H9 (cell line): ENCODE data around the gene BPIFA3. TPM values are rescaled to one million over a fixed set of nuclear protein-coding genes. Genes with fewer than 3 reads are reported as not detected.

ENCODE experiments used
- DNase-seq: peaks from one replicate; pipeline ENCODE4 v3.0.0-alpha.2; 2017
- H2AFZ ChIP-seq: one replicate; pipeline ENCODE4 v1.6.1; 2013; ENCODE audit warnings: mild to moderate bottlenecking, low read length, control low read depth, moderate library complexity
- H2AK5ac ChIP-seq: 2 replicates; pipeline ENCODE4 v1.6.1; 2013; ENCODE audit warnings: low read length, control low read depth, mixed read lengths; ENCODE audit not compliant: insufficient read length
- H2BK120ac ChIP-seq: one replicate; pipeline ENCODE4 v1.6.1; 2013; ENCODE audit warnings: low read depth, mild to moderate bottlenecking, low read length, control low read depth, inconsistent platforms; ENCODE audit not compliant: poor library complexity, severe bottlenecking
- H2BK12ac ChIP-seq: 2 replicates; pipeline ENCODE4 v1.6.1; 2013; ENCODE audit warnings: low read length, control low read depth, mixed read lengths, low read depth; ENCODE audit not compliant: insufficient read length
- H2BK15ac ChIP-seq: 2 replicates; pipeline ENCODE4 v1.6.1; 2013; ENCODE audit warnings: low read depth, low read length, control low read depth
- H2BK20ac ChIP-seq: one replicate; pipeline ENCODE4 v1.6.1; 2013; ENCODE audit warnings: low read depth, mild to moderate bottlenecking, low read length, control low read depth, inconsistent platforms; ENCODE audit not compliant: poor library complexity, severe bottlenecking
- H2BK5ac ChIP-seq: 2 replicates; pipeline ENCODE4 v1.6.1; 2013; ENCODE audit warnings: low read length, control low read depth, mixed read lengths; ENCODE audit not compliant: insufficient read length
- H3K14ac ChIP-seq: 2 replicates; pipeline ENCODE4 v1.6.1; 2013; ENCODE audit warnings: low read length, control low read depth; ENCODE audit not compliant: insufficient read depth
- H3K18ac ChIP-seq: 2 replicates; pipeline ENCODE4 v1.6.1; 2013; ENCODE audit warnings: low read depth, mild to moderate bottlenecking, mixed read lengths, low read length, control low read depth; ENCODE audit not compliant: insufficient read length
- H3K23ac ChIP-seq: 2 replicates; pipeline ENCODE4 v1.6.1; 2013; ENCODE audit warnings: low read length, control low read depth, mixed read lengths, low read depth; ENCODE audit not compliant: insufficient read length
- H3K23me2 ChIP-seq: 2 replicates; pipeline ENCODE4 v1.6.1; 2013; ENCODE audit warnings: low read depth, mild to moderate bottlenecking, mixed read lengths, low read length, control low read depth; ENCODE audit not compliant: insufficient read length, poor library complexity, severe bottlenecking
- H3K27ac ChIP-seq: 2 replicates; pipeline ENCODE4 v1.5.1; 2013; ENCODE audit warnings: low read length, control low read depth, mixed read lengths, low read depth; ENCODE audit not compliant: insufficient read length
- H3K27me3 ChIP-seq: 2 replicates; pipeline ENCODE4 v1.6.1; 2013; ENCODE audit warnings: low read length, control low read depth, inconsistent platforms; ENCODE audit not compliant: insufficient read depth
- H3K4ac ChIP-seq: 2 replicates; pipeline ENCODE4 v1.6.1; 2013; ENCODE audit warnings: low read depth, mild to moderate bottlenecking, control low read depth, inconsistent platforms, low read length, moderate library complexity
- H3K4me1 ChIP-seq: 2 replicates; pipeline ENCODE4 v1.6.1; 2013; ENCODE audit warnings: low read length, control low read depth, inconsistent platforms; ENCODE audit not compliant: insufficient read depth
- H3K4me2 ChIP-seq: 2 replicates; pipeline ENCODE4 v1.6.1; 2013; ENCODE audit warnings: low read length, control low read depth, mixed read lengths; ENCODE audit not compliant: insufficient read length, insufficient read depth
- H3K56ac ChIP-seq: 2 replicates; pipeline ENCODE4 v1.6.1; 2013; ENCODE audit warnings: low read depth, mild to moderate bottlenecking, mixed read lengths, low read length, control low read depth; ENCODE audit not compliant: insufficient read length
- H3K79me1 ChIP-seq: 2 replicates; pipeline ENCODE4 v1.6.1; 2013; ENCODE audit warnings: low read depth, mild to moderate bottlenecking, moderate library complexity, low read length, control low read depth, inconsistent platforms; ENCODE audit not compliant: insufficient read depth, poor library complexity, severe bottlenecking
- H3K79me2 ChIP-seq: 2 replicates; pipeline ENCODE4 v1.6.1; 2013; ENCODE audit warnings: low read length, control low read depth, inconsistent platforms; ENCODE audit not compliant: insufficient read depth
- H3K9ac ChIP-seq: 2 replicates; pipeline ENCODE4 v1.6.1; 2013; ENCODE audit warnings: low read length, control low read depth, mixed read lengths; ENCODE audit not compliant: insufficient read length; ENCODE audit errors: extremely low read depth
- H3K9me3 ChIP-seq: one replicate; pipeline ENCODE4 v1.6.1; 2013; ENCODE audit warnings: low read depth, low read length, inconsistent platforms; ENCODE audit not compliant: control insufficient read depth
- H3T11ph ChIP-seq: one replicate; pipeline ENCODE4 v1.6.1; 2013; ENCODE audit warnings: mild to moderate bottlenecking, low read length, control low read depth, inconsistent platforms
- H4K20me1 ChIP-seq: one replicate; pipeline ENCODE4 v1.6.1; 2013; ENCODE audit not compliant: control insufficient read depth, insufficient read length, insufficient read depth
- H4K5ac ChIP-seq: 2 replicates; pipeline ENCODE4 v1.6.1; 2013; ENCODE audit warnings: low read depth, mild to moderate bottlenecking, mixed read lengths, low read length, control low read depth; ENCODE audit not compliant: insufficient read length
- H4K8ac ChIP-seq: replicated peaks from 2 replicates; pipeline ENCODE4 v1.6.1; 2013; ENCODE audit warnings: low read length, control low read depth, mixed read lengths, low read depth; ENCODE audit not compliant: insufficient read length
- H4K91ac ChIP-seq: 2 replicates; pipeline ENCODE4 v1.6.1; 2013; ENCODE audit warnings: low read depth, mild to moderate bottlenecking, moderate library complexity, mixed read lengths, low read length, control low read depth; ENCODE audit not compliant: insufficient read length
- H3K27ac Mint-ChIP-seq, 3 experiments: 2 replicates in 2 of 3; 3 replicates in 1 of 3; pipeline ENCODE4 v1.8.0; 2020 to 2021; ENCODE audit warnings: mixed read lengths in 3 of 3, mild to moderate bottlenecking in 1 of 3, moderate library complexity in 1 of 3
- H3K27me3 Mint-ChIP-seq: 2 replicates; pipeline ENCODE4 v1.8.0; 2021; ENCODE audit warnings: low read depth, mild to moderate bottlenecking, moderate library complexity, mixed read lengths
- H3K36me3 Mint-ChIP-seq, 3 experiments: 2 replicates in 2 of 3; 3 replicates in 1 of 3; pipeline ENCODE4 v1.8.0; 2020 to 2021; ENCODE audit warnings: low read depth in 3 of 3, mixed read lengths in 3 of 3; ENCODE audit not compliant: insufficient read depth in 1 of 3
- H3K4me1 Mint-ChIP-seq, 2 experiments: 2 replicates each; pipeline ENCODE4 v1.8.0; 2020; ENCODE audit warnings: mixed read lengths in 2 of 2
- H3K4me3 Mint-ChIP-seq, 2 experiments: 2 replicates in 1 of 2; 3 replicates in 1 of 2; pipeline ENCODE4 v1.8.0; 2020 to 2021; ENCODE audit warnings: mild to moderate bottlenecking in 2 of 2, mixed read lengths in 2 of 2, moderate library complexity in 1 of 2
- H3K9me3 Mint-ChIP-seq, 2 experiments: 2 replicates in 1 of 2; 3 replicates in 1 of 2; pipeline ENCODE4 v1.8.0; 2020; ENCODE audit warnings: mild to moderate bottlenecking in 2 of 2, mixed read lengths in 2 of 2, moderate library complexity in 1 of 2
- WGBS: extraction: QIAGEN DNeasy Blood & Tissue Kit; methylation state at CpG from one replicate; pipeline ENCODE4 v1.1.7; 2013; ENCODE audit warnings: missing lambda C conversion rate, low lambda C conversion rate, mixed read lengths; ENCODE audit not compliant: insufficient read length; ENCODE audit errors: extremely low coverage; 5-methylcytosine and 5-hydroxymethylcytosine counted together
- total RNA-seq: library from RNA; stranded (reverse); gene quantifications from 2 replicates; pipeline ENCODE4 v1.2.1, GENCODE V29; 2021
- TF ChIP-seq, protein P1 (sequence below): fragments of 200-600 bp; sonication (generic); conservative IDR thresholded peaks from 3 replicates; pipeline ENCODE4 v1.8.0; 2021; ENCODE audit warnings: antibody characterized with exemption, mild to moderate bottlenecking

Gene BPIFA3
- total RNA-seq, 1 experiment from 2014 or later = not detected

DNA sequence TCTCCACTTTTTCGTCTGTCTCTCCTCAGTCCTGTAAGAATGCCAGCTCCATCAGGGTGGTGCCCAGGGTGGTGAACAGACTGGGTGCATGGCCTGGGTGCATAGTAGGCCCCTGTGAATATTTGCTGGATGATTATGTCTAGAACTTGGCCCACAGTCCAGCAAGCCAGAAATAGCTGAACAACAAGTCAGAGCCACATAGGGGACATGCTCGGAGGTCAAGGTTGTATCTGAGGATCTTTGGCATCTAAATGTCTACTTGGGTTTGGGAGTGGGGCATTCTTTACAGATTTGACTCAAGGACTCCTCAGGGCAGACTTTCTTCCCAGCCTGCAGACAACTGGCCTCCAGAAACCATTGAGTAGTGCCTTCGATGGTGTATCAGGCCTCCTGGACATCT lies 18.1 kb upstream of the BPIFA3 start:
- no peak for DNase-seq
- H2BK15ac ChIP-seq = no peak overlapping the region
- H4K20me1 ChIP-seq = no peaks in the 10 kb centered on the region
- no peak overlapping the region for H3K4ac ChIP-seq
- Mint-ChIP-seq H3K27me3 (peaks cover 53% of the 10 kb centered on the region), H3K4me1 (no peaks in the 10 kb centered on the region), H3K36me3 (no peaks in the 10 kb centered on the region), H3K9me3 (no peaks in the 10 kb centered on the region), H3K4me3 (no peak overlapping the region), H3K27ac (no peak overlapping the region)
- H2AFZ ChIP-seq = no peak overlapping the region
- H3K23me2 ChIP-seq = no peaks in the 10 kb centered on the region
- no peaks in the 10 kb centered on the region for H3K4me1 ChIP-seq
- no peak overlapping the region for H4K91ac ChIP-seq
- no peak overlapping the region for H3K23ac ChIP-seq
- H2BK120ac ChIP-seq = no peak overlapping the region
- no peak overlapping the region for H3K14ac ChIP-seq
- H3K56ac ChIP-seq = no peak overlapping the region
- no peak overlapping the region for H4K5ac ChIP-seq
- no peak overlapping the region for H3T11ph ChIP-seq
- no peak overlapping the region for H3K18ac ChIP-seq
- H2BK20ac ChIP-seq = no peak overlapping the region
- no peaks in the 10 kb centered on the region for H3K79me2 ChIP-seq
- H4K8ac ChIP-seq = no peak overlapping the region
- no peaks in the 10 kb centered on the region for H3K79me1 ChIP-seq
- H3K27me3 ChIP-seq = no peaks in the 10 kb centered on the region
- no peak overlapping the region for H2AK5ac ChIP-seq
- H3K9ac ChIP-seq = no peak overlapping the region
- H3K4me2 ChIP-seq = no peak overlapping the region
- H2BK12ac ChIP-seq = no peak overlapping the region
- no peak overlapping the region for H2BK5ac ChIP-seq
- no peak overlapping the region for H3K27ac ChIP-seq
- WGBS = no CpG with 5 or more reads among the region's 3 CpGs
- TF ChIP-seq, protein P1, sequence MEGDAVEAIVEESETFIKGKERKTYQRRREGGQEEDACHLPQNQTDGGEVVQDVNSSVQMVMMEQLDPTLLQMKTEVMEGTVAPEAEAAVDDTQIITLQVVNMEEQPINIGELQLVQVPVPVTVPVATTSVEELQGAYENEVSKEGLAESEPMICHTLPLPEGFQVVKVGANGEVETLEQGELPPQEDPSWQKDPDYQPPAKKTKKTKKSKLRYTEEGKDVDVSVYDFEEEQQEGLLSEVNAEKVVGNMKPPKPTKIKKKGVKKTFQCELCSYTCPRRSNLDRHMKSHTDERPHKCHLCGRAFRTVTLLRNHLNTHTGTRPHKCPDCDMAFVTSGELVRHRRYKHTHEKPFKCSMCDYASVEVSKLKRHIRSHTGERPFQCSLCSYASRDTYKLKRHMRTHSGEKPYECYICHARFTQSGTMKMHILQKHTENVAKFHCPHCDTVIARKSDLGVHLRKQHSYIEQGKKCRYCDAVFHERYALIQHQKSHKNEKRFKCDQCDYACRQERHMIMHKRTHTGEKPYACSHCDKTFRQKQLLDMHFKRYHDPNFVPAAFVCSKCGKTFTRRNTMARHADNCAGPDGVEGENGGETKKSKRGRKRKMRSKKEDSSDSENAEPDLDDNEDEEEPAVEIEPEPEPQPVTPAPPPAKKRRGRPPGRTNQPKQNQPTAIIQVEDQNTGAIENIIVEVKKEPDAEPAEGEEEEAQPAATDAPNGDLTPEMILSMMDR = no peak
- H3K9me3 ChIP-seq = no peaks in the 10 kb centered on the region
